Endodermal cell (in vitro differentiated cells): ENCODE results near the gene INPP4B. TPM values are rescaled to one million over a fixed set of nuclear protein-coding genes. Genes with fewer than 3 reads are reported as not detected.
A peak's percentile ranks its signal among the peaks of the same experiment; 100 is the strongest.

Source experiments
- DNase-seq: peaks from one replicate; pipeline ENCODE4 v3.0.0-alpha.2; 2017
- H3K27ac ChIP-seq: 2 replicates; pipeline ENCODE4 v1.5.1; 2013; ENCODE audit warnings: mild to moderate bottlenecking, low read depth, low read length, moderate library complexity
- H3K27me3 ChIP-seq: 2 replicates; pipeline ENCODE4 v1.6.1; 2013; ENCODE audit warnings: mild to moderate bottlenecking, low read length, moderate library complexity; ENCODE audit not compliant: insufficient read depth, control insufficient read depth, poor library complexity, severe bottlenecking
- H3K36me3 ChIP-seq: 2 replicates; pipeline ENCODE4 v1.7.0; 2013; ENCODE audit warnings: mild to moderate bottlenecking, low read length, moderate library complexity; ENCODE audit not compliant: control insufficient read depth, insufficient read depth
- H3K4me1 ChIP-seq: one replicate; pipeline ENCODE4 v1.7.0; 2013; ENCODE audit warnings: low read length; ENCODE audit not compliant: control insufficient read depth, insufficient read depth
- H3K4me3 ChIP-seq: 2 replicates; pipeline ENCODE4 v1.5.1; 2013; ENCODE audit warnings: mild to moderate bottlenecking, low read length, moderate library complexity
- H3K9ac ChIP-seq: 2 replicates; pipeline ENCODE4 v1.6.1; 2013; ENCODE audit warnings: mild to moderate bottlenecking, low read length, moderate library complexity; ENCODE audit not compliant: poor library complexity, severe bottlenecking; ENCODE audit errors: extremely low read depth
- H3K9me3 ChIP-seq: 2 replicates; pipeline ENCODE4 v1.6.1; 2013; ENCODE audit warnings: mild to moderate bottlenecking, low read length, moderate library complexity; ENCODE audit not compliant: control insufficient read depth
- H3K27ac Mint-ChIP-seq: 2 replicates; pipeline ENCODE4 v1.8.0; 2020; ENCODE audit warnings: mixed read lengths
- H3K27me3 Mint-ChIP-seq: 2 replicates; pipeline ENCODE4 v1.8.0; 2021; ENCODE audit warnings: mild to moderate bottlenecking, mixed read lengths; ENCODE audit not compliant: insufficient read depth
- H3K36me3 Mint-ChIP-seq: 2 replicates; pipeline ENCODE4 v1.8.0; 2020; ENCODE audit warnings: low read depth, mixed read lengths
- H3K4me1 Mint-ChIP-seq: 2 replicates; pipeline ENCODE4 v1.8.0; 2020; ENCODE audit warnings: mixed read lengths
- H3K4me3 Mint-ChIP-seq: 2 replicates; pipeline ENCODE4 v1.8.0; 2020; ENCODE audit warnings: mild to moderate bottlenecking, moderate library complexity, mixed read lengths
- H3K9me3 Mint-ChIP-seq: 2 replicates; pipeline ENCODE4 v1.8.0; 2020; ENCODE audit warnings: mild to moderate bottlenecking, mixed read lengths
- WGBS, 2 experiments: methylation state at CpG; one replicate each; pipeline versions ENCODE4 v1.1.5 to v1.1.7; 2013; ENCODE audit warnings: missing lambda C conversion rate in 2 of 2, mixed read lengths in 1 of 2; ENCODE audit not compliant: insufficient coverage in 1 of 2, insufficient read length in 1 of 2; 5-methylcytosine and 5-hydroxymethylcytosine counted together
- total RNA-seq, 2 donors: library from RNA; stranded (reverse); fragmentation: NEBNext Ultra II Directional in 1 of 2; extraction: Animal tissue kit (Norgen Biotek cat#: 25700) in 1 of 2; gene quantifications; 2 replicates in 1 of 2; 3 replicates in 1 of 2; pipeline ENCODE4 v1.2.1, GENCODE V29; 2021
- TF ChIP-seq, protein P1 (sequence below): fragments of 200-600 bp; sonication (generic); conservative IDR thresholded peaks from 2 replicates; pipeline ENCODE4 v1.5.0; 2021; ENCODE audit warnings: antibody characterized with exemption, mild to moderate bottlenecking

The INPP4B gene
- total RNA-seq, 2 donors from 2014 or later, result 0.64 to 0.66 TPM

DNA sequence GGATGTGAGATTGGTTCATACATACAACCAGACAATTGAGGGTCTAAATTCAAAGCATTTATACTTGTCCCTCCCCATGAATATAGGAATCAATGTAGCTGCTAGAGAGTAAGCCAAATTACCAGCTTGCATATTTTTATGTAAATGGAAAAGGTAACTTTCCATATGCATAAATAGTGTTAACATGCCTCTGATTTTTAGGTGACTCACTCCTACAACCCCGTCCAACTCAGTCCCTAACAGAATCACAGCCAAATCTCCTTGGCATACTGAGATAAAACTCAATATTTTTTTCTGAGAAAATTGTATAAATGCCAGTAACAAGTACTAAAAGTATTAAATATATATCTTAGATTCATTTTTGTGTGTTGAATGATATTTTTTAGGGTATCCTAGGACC is 67.2 kb downstream of the INPP4B start:
- peaks cover 3% of the 10 kb centered on the region for H3K4me1 ChIP-seq
- H3K27me3 ChIP-seq, result no peaks in the 10 kb centered on the region
- Mint-ChIP-seq H3K27ac (no peak overlapping the region), H3K36me3 (no peaks in the 10 kb centered on the region), H3K27me3 (no peaks in the 10 kb centered on the region), H3K4me1 (peaks cover 4% of the 10 kb centered on the region), H3K4me3 (no peak overlapping the region), H3K9me3 (no peaks in the 10 kb centered on the region)
- no peak overlapping the region for H3K9ac ChIP-seq
- 57% methylated on average over 1 of the region's 1 CpG; no CpG with 5 or more reads in 1 of the 2 experiments for WGBS, 2 experiments
- no peak for DNase-seq
- no peaks in the 10 kb centered on the region for H3K36me3 ChIP-seq
- H3K4me3 ChIP-seq, result no peak overlapping the region
- no peaks in the 10 kb centered on the region for H3K9me3 ChIP-seq
- TF ChIP-seq, protein P1, sequence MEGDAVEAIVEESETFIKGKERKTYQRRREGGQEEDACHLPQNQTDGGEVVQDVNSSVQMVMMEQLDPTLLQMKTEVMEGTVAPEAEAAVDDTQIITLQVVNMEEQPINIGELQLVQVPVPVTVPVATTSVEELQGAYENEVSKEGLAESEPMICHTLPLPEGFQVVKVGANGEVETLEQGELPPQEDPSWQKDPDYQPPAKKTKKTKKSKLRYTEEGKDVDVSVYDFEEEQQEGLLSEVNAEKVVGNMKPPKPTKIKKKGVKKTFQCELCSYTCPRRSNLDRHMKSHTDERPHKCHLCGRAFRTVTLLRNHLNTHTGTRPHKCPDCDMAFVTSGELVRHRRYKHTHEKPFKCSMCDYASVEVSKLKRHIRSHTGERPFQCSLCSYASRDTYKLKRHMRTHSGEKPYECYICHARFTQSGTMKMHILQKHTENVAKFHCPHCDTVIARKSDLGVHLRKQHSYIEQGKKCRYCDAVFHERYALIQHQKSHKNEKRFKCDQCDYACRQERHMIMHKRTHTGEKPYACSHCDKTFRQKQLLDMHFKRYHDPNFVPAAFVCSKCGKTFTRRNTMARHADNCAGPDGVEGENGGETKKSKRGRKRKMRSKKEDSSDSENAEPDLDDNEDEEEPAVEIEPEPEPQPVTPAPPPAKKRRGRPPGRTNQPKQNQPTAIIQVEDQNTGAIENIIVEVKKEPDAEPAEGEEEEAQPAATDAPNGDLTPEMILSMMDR, result no peak
- no peak overlapping the region for H3K27ac ChIP-seq

DNA sequence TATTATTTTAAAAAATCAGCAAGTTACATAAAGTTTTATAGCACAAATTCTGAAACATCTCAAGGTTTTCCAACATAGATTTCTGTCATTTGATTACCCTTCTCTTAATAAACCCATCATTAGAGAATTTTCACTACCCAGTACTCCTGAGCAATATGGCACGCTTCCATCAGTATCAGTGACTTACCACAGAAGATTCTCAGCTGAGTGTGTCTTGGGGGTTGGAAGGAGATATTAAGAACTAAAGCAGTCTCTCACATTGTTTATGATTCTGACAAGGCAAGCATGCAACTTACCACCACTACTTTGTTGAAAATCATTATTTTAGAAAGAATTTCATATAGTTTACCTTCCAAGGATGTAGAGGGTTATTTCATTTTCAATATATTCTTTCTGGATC is 67.7 kb downstream of the INPP4B start:
- H3K4me1 Mint-ChIP-seq, result peaks cover 4% of the 10 kb centered on the region
- no peak overlapping the region for H3K27ac Mint-ChIP-seq
- no peak for DNase-seq
- no peak overlapping the region for H3K9ac ChIP-seq
- no peaks in the 10 kb centered on the region for H3K36me3 Mint-ChIP-seq
- H3K36me3 ChIP-seq, result no peaks in the 10 kb centered on the region
- no peak overlapping the region for H3K4me3 ChIP-seq
- no peak overlapping the region for H3K4me3 Mint-ChIP-seq
- TF ChIP-seq, protein P1, result no peak
- no peaks in the 10 kb centered on the region for H3K9me3 ChIP-seq
- peaks cover 3% of the 10 kb centered on the region for H3K4me1 ChIP-seq
- no peaks in the 10 kb centered on the region for H3K27me3 ChIP-seq
- H3K27me3 Mint-ChIP-seq, result no peaks in the 10 kb centered on the region
- H3K27ac ChIP-seq, result no peak overlapping the region
- WGBS, 2 experiments, result 100% methylated on average over 1 of the region's 1 CpG; no CpG with 5 or more reads in 1 of the 2 experiments
- no peaks in the 10 kb centered on the region for H3K9me3 Mint-ChIP-seq

DNA sequence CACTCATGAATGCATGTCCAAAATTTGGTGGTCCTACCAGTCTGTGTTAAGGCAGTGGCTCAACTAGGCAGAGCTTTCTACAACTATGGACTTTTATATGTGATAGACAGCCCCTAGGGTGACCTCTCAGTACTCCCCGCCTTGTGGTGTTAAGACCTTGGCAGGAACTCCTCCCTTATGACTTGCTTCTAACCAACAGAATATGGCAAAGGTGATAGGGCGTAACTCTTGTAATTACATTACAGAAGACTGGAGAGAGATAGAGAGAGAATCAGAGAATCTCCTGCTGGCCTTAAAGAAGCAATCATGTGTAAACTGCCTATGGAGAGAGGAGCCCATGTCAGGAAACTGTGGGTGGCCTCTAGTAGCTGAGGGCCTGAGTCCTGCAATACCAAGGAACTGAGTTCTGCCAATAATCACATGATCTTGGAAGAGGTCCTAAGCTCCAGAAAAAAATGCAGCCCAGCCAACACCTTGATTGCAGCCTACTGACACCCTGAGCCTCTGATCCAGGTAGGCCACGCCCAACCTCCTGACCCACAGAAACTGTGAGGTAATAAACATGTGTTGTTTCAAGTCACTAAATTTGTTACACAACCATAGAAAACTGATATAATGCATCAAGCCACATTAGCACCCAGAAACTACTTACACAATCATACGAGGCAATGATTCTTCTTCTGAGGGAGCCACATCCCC is 68.9 kb downstream of the INPP4B start:
- Mint-ChIP-seq H3K4me1 (peaks cover 4% of the 10 kb centered on the region), H3K36me3 (no peaks in the 10 kb centered on the region), H3K9me3 (no peaks in the 10 kb centered on the region), H3K4me3 (no peak overlapping the region), H3K27me3 (no peaks in the 10 kb centered on the region), H3K27ac (no peak overlapping the region)
- 84 to 88% methylated on average over 3 to 4 of the region's 4 CpGs for WGBS, 2 experiments
- Histone ChIP-seq H3K36me3 (no peaks in the 10 kb centered on the region), H3K4me3 (no peak overlapping the region), H3K9ac (no peak overlapping the region), H3K27ac (no peak overlapping the region), H3K9me3 (no peaks in the 10 kb centered on the region), H3K27me3 (no peaks in the 10 kb centered on the region), H3K4me1 (peaks cover 3% of the 10 kb centered on the region)
- TF ChIP-seq, protein P1, result no peak
- peak; percentile 52 for DNase-seq
